GM10847 (cell line): ENCODE results near the gene CRYBG2.
"Not testable (repeated sequence)": the region's sequence is repeated elsewhere in the genome, so short reads cannot be mapped to it uniquely, and the experiment has no call there.

Source experiments
- POLR2A ChIP-seq: IDR thresholded peaks from 2 replicates; pipeline ENCODE4 v1.6.1; 2011; ENCODE audit not compliant: insufficient read length; ENCODE audit errors: extremely low read depth

Gene CRYBG2

DNA sequence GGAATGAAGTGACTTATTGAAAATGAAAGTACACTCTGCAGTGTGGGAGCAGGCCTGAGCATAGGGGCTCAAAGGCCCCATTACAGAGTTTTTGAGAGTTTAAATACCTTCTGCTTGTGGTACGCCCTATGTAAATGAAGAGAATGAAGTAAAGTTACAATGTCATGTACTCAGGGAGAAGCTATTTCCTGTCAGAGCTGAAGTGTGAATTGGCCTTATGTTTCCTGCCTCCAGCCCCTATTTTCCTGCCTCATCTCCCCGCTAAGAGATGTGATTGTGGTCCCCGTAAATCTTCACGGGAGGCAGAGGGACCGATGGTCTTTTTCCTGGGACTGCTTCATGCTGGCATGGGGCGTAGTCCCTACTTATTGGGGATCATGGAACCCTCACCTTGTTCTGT lies 21.2 kb upstream of the CRYBG2 start:
- no peak for TF ChIP-seq POLR2A

DNA sequence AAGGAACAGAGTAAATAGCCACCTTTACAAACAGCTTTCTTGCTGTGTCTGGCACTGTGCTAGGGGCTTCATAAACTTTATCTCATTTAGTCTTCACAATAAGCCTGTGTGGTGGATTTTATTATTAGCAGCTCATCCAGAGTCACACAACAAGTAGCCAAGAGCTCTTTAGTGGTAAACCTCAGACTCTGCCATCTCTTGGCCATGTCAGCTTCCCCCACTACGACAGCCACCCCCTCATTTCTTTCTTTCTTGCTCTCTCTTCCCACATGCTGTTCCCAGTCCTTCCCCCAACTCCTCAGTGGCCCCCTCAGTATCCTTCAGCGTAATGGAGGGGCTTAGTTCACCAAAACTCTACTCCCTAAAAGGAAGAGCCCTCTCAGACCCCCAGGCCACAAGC lies 19.9 kb upstream of the CRYBG2 start:
- TF ChIP-seq POLR2A: no peak

DNA sequence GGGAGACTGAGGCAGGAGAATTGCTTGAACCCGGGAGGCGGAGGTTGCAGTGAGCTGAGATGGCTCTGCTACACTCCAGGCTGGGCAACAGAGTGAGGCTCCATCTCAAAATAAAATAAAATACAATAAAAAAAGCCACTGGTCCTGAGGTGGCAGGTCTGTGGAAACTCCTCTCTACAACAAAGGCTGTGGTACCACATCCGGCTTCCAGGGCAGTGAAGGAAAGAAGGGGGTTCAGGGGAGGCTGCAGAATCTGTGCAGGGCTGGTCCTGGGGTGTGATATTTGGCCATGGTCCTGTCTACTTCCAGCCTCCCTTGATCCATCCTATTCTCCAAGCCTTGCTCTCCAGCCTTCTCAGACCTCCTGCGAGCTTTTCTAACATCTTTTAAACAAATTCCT lies 19.4 kb upstream of the CRYBG2 start:
- no peak for TF ChIP-seq POLR2A

DNA sequence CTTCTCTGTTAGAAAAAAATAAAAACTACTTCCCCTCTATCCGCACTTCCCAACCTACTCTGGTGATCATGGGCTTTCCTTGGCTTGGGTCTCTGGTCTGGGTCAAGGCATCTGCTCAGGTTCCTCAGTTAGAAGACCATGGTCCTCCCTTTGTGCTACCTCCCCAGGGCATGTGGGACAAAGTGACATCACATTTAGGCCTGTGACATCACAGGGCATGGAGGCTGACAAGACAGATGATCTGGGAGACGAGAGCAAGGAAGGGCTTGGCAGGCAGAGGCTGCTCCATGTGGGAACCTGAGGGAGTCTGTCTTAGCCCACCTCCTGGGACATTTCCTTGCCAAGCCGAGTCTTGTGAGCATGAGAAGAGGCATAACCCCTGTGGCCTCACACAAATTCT lies 18.7 kb upstream of the CRYBG2 start, which contains the start of gene ZNF683:
Gene ZNF683 (minus strand): TSS at position 140 of the 400 bp plus-strand sequence. CDS start 4,179 bp downstream, outside the sequence.
- not testable (repeated sequence) for TF ChIP-seq POLR2A

DNA sequence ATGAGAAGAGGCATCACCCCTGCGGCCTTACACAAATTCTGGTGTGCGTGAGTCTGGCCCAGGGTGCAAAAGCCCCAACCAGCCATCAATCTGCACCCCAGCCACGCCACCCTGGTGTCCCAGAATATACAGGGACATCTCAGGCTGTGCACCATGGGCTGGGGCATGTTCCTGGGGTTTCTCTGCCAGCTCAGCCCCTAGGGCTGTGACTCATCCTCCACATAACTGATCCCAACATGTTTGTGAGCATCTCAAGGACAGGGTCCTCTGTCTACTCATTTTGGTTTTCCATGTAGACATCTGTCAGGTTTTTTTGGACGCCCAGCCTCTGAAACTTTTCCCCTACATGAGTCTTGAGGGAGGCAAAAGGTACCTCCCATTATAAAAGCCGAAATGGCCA lies 18.1 kb upstream of the CRYBG2 start:
- TF ChIP-seq POLR2A: no peak

DNA sequence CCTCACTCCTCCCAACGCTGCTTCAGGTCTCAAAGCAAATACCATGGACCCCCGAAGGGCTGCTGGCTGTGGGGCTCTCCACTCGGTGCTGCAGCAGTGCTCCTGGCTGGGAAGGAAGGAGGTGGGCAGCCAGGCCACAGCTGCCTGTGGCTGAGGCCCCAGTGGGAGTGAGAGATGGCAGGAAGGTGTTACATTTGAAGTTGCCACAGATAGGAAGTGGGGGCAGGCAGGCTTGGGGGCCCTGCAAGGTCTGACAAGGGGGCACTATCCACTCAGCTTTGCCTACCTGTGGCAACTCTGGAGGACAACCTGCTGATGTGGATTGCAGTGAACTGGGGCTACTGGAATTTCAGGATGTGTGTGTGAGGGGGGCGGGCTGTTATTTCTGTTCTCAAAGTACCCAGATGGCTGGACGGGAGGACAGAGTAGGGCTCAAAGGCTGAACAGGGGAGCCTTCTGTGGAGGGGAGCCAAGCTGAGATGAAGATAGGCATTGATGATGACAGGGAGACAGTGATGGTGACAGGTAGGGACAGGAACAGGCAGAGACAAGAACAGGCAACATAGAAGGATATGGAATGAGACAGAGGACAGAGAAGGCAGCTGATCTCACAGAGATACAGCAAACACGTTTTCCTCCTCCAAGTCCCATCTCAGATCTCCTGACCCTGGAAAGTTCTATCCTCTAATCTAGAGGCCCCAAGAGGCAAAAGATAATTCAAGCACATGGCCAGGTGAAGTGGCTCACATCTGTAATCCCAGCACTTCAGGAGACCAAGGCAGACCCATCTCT lies 16.9 kb upstream of the CRYBG2 start:
- TF ChIP-seq POLR2A: no peak

DNA sequence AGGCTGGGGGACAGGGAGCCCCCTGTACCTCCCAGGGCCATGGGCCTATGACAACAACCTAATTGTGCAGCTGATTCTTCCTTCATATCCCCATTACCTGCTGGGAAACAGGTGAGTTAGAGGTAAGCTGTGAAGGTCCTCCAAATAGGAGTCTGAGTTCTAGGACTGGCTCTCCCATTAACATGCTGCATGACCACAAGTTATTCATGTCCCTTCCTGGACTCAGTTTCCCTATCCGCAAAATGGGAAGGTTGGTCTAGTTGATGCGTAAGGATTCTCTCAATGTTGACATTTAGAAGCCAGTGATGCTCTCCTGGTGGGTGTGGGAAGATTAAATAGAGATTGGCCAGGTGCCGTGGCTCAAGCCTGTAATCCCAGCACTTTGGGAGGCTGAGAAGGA lies 14.6 kb upstream of the CRYBG2 start:
- TF ChIP-seq POLR2A: no peak

DNA sequence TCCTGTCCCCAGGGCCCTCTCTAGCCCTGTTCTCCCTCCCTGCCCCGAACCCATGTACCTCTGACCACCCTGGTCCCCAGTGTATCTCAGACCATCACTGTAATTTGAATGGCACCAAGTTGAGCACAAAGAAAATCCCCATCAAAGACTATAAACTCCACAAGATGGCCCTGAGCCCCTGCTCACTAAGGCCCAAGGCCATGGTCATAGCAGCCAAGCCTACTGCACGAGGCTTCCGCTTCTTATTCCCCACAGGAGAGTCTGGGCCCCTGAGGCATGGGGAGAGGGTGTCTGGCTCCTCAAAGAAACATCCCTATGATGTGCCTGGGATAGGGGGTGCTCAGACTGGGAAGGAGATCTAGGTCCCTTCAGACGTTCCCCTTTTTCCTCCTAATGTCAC lies 14.1 kb upstream of the CRYBG2 start:
- no peak for TF ChIP-seq POLR2A

DNA sequence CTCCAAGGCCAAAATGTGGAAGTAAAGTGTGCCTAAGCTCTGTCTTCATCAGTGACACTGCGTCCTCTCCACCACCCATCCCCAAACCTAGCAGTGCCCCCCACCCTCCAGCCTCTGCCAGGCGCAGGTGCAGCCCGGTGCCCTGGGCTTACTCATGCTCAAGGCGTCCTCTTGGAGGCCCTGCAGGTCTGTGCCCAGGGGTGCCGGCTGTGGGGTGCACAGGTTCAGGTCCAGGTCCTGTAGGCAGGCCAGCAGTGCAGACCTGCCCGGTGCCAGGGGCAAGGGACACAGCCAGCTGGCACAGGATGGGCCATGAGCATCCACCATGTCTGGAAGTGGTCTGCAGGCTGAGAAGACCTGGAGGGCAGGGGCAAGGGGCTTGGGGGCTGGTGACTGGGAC lies 13.5 kb upstream of the CRYBG2 start:
- TF ChIP-seq POLR2A: no peak

DNA sequence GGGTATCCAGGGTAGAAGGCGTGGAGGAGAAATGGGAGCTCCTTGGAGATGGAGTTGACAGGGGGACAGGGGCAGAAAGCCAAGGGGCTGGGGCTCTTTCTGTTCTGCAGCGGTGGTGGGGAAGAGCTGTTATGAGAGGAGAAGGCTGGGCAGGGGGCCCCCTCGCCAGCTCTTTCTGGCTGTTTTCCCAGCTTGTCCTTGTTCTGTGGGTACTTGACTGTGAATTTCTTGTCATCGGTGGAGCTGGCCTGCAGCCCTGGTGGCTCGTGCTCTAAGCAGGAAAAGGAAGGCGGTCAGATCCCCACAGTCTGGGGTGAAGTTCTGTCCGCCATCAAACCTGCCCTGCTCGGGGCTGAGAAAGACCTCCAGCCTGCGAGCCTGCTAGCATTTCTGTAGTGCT lies 11.0 kb upstream of the CRYBG2 start:
- TF ChIP-seq POLR2A: no peak

DNA sequence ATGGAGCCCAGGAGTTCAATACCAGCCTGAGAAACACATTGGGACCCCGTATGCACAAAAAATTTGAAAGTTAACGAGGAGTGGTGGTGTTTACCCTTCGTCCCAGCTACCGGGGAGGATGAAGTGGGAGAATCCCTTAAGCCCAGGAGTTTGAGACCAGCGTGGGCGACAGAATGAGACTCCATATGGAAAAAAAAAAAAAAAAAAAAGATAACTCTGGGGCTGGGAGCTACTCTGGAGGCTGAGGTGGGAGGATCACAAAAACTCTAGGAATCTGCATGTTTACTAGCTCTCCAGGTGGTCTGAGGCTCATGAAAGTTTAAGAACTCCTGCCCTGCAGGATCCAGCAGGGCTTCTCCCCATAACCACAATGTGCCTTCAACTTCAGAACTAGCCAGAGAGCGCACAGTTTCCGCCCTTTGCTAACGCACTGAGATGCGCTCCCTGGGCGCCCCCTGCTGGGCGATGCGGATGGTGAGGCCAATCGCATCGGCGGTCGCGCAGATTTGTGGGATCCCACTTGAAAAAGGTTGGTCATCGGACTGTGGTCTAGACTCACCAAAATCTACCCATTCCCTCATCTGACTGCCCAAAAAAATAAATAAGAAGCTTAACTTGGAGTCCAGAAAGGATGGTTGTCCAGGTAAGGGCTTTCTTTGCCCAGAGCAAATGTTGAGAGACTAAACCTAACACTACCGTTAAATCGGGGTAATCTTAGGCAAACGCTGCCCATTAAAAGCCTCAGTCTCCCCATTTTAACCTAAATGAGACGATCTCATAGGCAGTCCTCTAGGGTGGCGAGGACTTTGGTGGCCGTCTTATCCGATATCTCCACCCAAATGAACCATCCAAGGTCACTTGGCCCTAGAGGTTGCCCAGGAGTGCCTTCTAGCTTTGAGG lies 9.9 kb upstream of the CRYBG2 start:
- no peak for TF ChIP-seq POLR2A

DNA sequence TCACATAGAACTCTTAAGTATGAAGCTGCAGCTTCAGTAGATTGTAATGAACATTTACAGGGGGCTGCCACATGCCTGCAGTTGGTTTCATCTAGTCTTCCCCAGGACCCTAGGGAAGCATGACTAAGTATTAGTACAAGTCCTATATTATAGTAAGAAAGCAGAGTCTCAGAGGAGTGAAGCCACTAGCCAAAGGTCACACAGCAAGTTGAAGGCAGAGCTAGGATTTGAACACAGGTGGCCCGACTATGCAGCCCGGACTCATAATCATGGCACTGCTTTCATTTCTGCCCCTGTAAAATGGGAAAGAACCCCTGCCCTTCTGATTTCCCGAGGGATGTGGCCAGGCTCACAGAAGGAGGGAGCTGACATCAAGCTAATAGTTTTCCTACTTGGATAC lies 8.4 kb upstream of the CRYBG2 start:
- TF ChIP-seq POLR2A: no peak

DNA sequence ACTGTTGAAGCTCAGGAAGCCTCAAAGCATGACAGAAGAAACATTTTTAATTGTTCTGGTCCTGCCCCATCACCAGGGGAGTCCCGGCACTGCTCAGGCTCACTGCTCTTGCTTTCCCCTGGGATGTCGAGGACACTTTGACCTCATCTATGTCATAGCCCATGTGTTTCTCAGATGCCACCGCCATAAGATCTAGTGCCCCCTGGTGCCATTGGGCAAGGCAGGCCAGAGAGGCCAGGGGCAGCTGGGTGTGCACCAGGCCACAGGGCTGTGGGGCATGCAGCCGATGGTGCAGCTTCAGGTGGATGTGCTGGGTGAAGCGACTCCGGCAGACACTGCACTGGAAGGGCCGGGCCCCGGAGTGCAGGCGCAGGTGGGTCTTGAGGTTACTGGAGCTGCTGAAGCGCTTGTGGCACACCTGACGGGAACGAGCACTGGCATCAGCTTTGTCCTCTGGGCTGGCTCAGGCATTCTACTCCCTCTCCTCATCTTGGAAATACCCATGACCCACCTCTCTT lies 7.7 kb upstream of the CRYBG2 start:
- TF ChIP-seq POLR2A: no peak

DNA sequence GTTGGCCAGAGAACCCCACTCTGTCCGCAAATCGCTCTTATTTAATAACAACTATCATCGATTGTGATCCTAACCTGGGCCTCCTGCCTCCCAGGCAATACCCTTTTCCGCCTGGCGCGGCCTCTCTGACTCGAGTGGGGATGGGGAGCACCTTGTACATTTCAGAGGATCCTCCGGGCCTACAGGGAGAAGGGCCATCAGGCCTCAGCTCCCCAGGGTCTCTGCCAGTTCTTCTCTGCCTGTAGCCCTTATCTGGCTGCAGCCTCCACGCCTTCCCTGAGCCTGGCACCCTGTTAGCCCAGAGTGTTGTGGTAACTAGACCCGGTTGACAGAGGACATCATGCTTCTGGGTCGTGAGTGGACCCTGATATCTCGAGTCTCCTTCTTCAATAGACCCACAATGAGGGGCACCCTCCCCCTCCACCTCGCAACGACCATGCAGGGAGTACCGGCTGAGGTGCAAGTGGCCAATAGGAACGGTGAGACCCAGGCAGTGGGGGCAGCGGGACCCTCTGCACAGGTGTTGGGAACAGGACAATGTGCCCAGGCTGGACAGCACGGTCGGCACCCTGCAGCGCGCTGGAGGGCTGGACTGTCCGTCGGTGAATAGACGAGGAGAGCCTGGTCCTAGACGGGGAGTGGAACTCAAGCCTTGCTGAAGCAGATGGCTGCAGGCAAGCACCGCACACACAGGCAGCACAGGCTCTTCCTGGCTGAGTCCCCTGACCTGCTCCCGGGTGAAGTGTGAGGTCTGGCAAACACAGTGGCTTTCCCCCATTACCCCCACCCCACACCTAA lies 7.1 kb upstream of the CRYBG2 start:
- TF ChIP-seq POLR2A: no peak
